ENCODE results near the gene DTYMK.
"Not testable (repeated sequence)": the region's sequence is repeated elsewhere in the genome, so short reads cannot be mapped to it uniquely, and the experiment has no call there.

Gene DTYMK

DNA sequence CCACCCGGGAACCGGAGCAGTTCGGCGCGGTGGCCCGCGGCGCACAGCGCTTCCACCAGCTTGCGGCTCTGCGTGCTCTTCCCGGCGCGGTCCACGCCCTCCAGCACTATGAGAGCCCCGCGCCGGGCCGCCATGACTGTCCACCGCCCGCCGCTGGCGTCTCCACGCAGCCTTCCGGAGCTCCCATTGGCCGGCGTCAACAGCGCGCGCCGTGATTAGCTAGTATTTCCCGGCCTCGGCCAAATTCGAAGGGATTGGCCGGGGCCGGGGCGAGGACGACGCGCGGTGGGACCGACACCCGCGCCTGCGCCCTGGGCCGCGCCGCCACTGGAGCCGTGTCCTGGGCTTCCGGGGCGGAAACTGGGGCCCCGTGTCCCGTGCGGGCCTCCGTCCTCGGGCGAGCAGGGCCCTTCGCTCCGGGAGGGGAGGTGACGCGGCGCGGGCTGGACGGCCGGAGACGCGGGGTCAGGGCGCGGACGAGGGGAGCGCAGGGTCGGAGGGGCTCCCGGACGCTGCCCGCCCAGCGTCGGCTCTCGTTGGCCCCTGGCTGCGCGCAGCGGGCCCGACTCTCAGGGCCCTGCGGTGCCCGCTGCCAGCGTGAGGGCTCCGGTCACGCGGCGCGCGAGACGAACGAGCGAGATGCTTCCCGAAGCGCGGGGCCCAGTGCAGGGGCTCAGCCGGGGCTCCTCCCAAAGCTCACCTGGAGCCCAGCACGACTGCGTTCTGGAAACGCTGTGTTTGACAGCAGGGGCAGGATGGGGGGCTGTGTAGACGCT lies at the start of gene DTYMK:
DTYMK (minus strand) TSS at position 166 of the 776 bp plus-strand sequence; CDS start at position 134, 32 bp downstream.
- H3K4me3 ChIP-seq (ENCODE audit: low read length in 2 of 2) = peak within 1 kb of the TSS; percentile 84 to 94
- peaks cover 17 to 19% of the 10 kb centered on the region in 2 donors for H3K4me1 ChIP-seq (ENCODE audit: control insufficient read depth in 2 of 2, insufficient read depth in 2 of 2, low read length in 2 of 2)
- H3K36me3 ChIP-seq (ENCODE audit: control insufficient read depth in 2 of 2, insufficient read depth in 2 of 2, low read length in 2 of 2) = peaks cover 8 to 12% of the 10 kb centered on the region in 2 donors
- no peaks in the 10 kb centered on the region for H3K27me3 ChIP-seq (ENCODE audit: control insufficient read depth in 2 of 2, insufficient read depth in 2 of 2, low read length in 2 of 2)
- H3K9ac ChIP-seq (ENCODE audit: low read depth in 1 of 2, low read length in 2 of 2) = peak within 1 kb of the TSS; percentile 91 to 95
- peak within 1 kb of the TSS; percentile 83 to 91 for H3K27ac ChIP-seq (ENCODE audit: low read depth in 2 of 2, low read length in 2 of 2)
- H3K9me3 ChIP-seq (ENCODE audit: control insufficient read depth in 2 of 2, low read length in 2 of 2) = no peaks in the 10 kb centered on the region

DNA sequence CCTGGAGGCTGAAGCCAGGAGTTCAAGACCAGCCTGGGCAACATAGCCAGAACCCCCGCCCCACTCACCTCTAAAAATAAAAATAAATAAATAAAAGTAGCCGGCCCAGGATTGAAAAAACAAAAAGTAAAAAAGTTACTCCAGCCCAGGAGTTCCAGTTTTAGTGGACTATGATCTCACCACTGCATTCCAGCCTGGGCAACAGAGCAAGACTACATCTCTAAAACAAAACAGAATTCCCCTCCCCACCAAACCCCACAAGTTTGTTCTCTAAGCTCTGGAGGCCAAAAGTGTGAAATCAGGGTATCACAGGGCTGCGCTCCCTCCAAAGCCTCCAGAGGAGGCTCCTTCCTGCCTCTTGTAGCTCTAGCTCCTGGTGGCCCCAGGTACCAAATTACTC lies 49.5 kb upstream of the DTYMK start:
- Histone ChIP-seq H3K4me1 (ENCODE audit: control insufficient read depth in 2 of 2, insufficient read depth in 2 of 2, low read length in 2 of 2) (peaks cover 9 to 10% of the 10 kb centered on the region in 2 donors), H3K36me3 (ENCODE audit: control insufficient read depth in 2 of 2, insufficient read depth in 2 of 2, low read length in 2 of 2) (peaks cover 0 to 5% of the 10 kb centered on the region in 2 donors), H3K4me3 (ENCODE audit: low read length in 2 of 2) (no peak overlapping the region), H3K9me3 (ENCODE audit: control insufficient read depth in 2 of 2, low read length in 2 of 2) (no peaks in the 10 kb centered on the region), H3K27me3 (ENCODE audit: control insufficient read depth in 2 of 2, insufficient read depth in 2 of 2, low read length in 2 of 2) (no peaks in the 10 kb centered on the region), H3K9ac (ENCODE audit: low read depth in 1 of 2, low read length in 2 of 2) (no peak overlapping the region), H3K27ac (ENCODE audit: low read depth in 2 of 2, low read length in 2 of 2) (no peak overlapping the region)

DNA sequence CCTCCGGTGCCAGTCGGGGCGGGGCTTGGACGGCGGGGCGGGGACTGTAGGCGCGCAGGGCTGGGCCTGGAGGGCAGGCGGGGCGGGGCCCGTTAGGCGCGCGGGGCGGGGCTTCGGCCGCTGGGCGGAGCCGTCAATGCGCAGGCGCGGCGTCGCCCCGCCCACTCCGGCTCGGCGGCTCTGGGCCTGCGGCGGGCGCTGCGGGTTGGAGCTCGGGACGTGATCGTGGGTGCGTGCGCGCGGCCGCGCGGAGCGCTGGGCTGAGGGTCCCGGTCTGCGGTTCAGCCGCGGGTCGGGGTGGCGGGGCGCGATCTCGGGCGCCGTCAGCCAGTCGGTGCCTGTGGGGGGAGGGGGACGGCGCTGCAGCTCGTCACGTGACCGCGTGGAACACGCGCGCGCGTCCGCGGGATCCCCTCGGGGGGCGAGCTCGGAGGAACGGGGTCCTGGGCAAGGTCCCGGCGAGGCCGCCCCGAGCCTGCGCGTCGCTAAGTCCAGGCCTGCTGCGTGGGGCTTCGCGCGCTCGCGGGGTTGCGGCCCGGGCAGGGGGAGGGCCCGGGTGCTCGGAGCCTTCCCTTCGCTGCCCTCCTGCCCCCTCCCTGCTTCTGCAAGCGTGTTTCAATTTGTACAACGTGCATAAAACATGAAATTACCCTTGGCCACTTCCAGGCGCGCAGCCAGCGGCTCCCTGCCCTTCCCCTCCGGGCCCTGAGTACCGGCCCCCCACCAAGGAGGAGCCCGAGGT lies 48.0 kb upstream of the DTYMK start, which contains the start of gene D2HGDH:
D2HGDH (plus strand) TSS at position 164 of the 742 bp plus-strand sequence. CDS start 595 bp downstream, outside the sequence.
- H3K27ac ChIP-seq (ENCODE audit: low read depth in 2 of 2, low read length in 2 of 2) = peak within 1 kb of the TSS; percentile 91 to 94
- peaks cover 9 to 10% of the 10 kb centered on the region in 2 donors for H3K4me1 ChIP-seq (ENCODE audit: control insufficient read depth in 2 of 2, insufficient read depth in 2 of 2, low read length in 2 of 2)
- H3K27me3 ChIP-seq (ENCODE audit: control insufficient read depth in 2 of 2, insufficient read depth in 2 of 2, low read length in 2 of 2) = no peaks in the 10 kb centered on the region

DNA sequence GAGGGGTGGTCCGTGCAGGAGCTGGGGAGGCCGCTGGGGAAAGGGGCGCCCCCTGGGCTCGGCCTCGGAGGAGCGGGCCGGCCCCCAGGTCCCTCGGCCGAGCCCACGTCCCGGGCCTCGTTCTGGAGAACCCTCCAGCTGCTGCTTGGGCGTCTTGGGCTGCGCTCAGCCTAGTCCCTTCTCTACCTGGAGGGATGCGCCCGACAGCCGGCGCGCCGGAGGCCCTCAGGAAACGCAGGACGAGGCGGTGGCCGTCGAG lies 47.5 kb upstream of the DTYMK start:
- Histone ChIP-seq H3K9ac (ENCODE audit: low read depth in 1 of 2, low read length in 2 of 2) (peak overlapping the region in 1 of 2 donors; percentile 63), H3K4me3 (ENCODE audit: low read length in 2 of 2) (peak overlapping the region; percentile 56 to 99), H3K27ac (ENCODE audit: low read depth in 2 of 2, low read length in 2 of 2) (peak overlapping the region in 1 of 2 donors; percentile 38)

More for the DNA sequence above, 48.0 kb upstream of the DTYMK start, which contains the start of gene D2HGDH:
- H3K4me3 ChIP-seq (ENCODE audit: low read length in 2 of 2) = peak within 1 kb of the TSS; percentile 85 to 99
- H3K9me3 ChIP-seq (ENCODE audit: control insufficient read depth in 2 of 2, low read length in 2 of 2) = no peaks in the 10 kb centered on the region
- H3K9ac ChIP-seq (ENCODE audit: low read depth in 1 of 2, low read length in 2 of 2) = peak within 1 kb of the TSS; percentile 72 to 81
- H3K36me3 ChIP-seq (ENCODE audit: control insufficient read depth in 2 of 2, insufficient read depth in 2 of 2, low read length in 2 of 2) = peaks cover 0 to 5% of the 10 kb centered on the region in 2 donors

DNA sequence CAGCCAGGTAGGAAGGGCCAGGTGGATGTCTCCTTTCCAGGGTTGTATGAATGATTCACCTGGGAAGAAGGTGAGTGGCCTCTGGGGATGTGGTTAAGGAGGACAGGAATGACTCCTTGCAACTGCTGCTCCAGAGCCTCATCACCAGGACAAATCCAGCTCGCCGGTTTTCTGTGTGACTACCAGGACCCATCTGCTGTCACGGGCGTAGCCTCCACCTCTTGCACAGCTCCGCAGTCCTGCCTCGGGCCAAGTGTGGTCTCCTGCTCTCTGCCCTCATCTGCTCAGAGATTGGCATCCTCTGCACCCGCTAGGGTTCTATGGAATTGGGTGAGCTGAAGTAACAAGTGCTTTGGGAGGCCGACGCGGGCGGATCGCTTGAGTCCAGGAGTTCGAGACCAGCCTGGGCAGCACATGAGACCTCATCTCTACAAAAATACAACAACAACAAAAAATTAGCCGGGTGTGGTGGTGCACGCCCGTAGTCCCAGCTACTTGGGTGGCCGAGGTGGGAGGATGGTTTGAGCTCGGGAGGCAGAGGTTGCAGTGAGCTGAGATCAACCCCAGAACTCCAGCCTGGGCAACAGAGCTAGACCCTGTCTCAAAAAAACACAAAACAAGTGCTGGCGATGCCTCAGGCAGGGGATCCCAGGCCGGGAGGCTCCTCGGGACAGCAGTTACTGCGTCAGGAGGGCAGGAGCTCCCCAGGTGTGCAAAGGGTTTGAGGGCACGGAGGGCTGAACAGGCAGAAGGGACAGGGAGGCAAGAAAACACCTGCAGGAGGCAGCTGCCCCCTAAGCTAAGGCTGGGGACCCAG lies 47.0 kb upstream of the DTYMK start:
- no peaks in the 10 kb centered on the region for H3K9me3 ChIP-seq (ENCODE audit: control insufficient read depth in 2 of 2, low read length in 2 of 2)
- no peaks in the 10 kb centered on the region for H3K27me3 ChIP-seq (ENCODE audit: control insufficient read depth in 2 of 2, insufficient read depth in 2 of 2, low read length in 2 of 2)
- peak overlapping the region; percentile 56 to 99 for H3K4me3 ChIP-seq (ENCODE audit: low read length in 2 of 2)
- H3K27ac ChIP-seq (ENCODE audit: low read depth in 2 of 2, low read length in 2 of 2) = peak overlapping the region in 1 of 2 donors; percentile 38
- H3K4me1 ChIP-seq (ENCODE audit: control insufficient read depth in 2 of 2, insufficient read depth in 2 of 2, low read length in 2 of 2) = peaks cover 9 to 10% of the 10 kb centered on the region in 2 donors
- H3K9ac ChIP-seq (ENCODE audit: low read depth in 1 of 2, low read length in 2 of 2) = peak overlapping the region in 1 of 2 donors; percentile 63
- peaks cover 0 to 5% of the 10 kb centered on the region in 2 donors for H3K36me3 ChIP-seq (ENCODE audit: control insufficient read depth in 2 of 2, insufficient read depth in 2 of 2, low read length in 2 of 2)

More for the DNA sequence above, 47.5 kb upstream of the DTYMK start:
- no peaks in the 10 kb centered on the region for H3K9me3 ChIP-seq (ENCODE audit: control insufficient read depth in 2 of 2, low read length in 2 of 2)
- H3K27me3 ChIP-seq (ENCODE audit: control insufficient read depth in 2 of 2, insufficient read depth in 2 of 2, low read length in 2 of 2) = no peaks in the 10 kb centered on the region
- peaks cover 9 to 10% of the 10 kb centered on the region in 2 donors for H3K4me1 ChIP-seq (ENCODE audit: control insufficient read depth in 2 of 2, insufficient read depth in 2 of 2, low read length in 2 of 2)
- H3K36me3 ChIP-seq (ENCODE audit: control insufficient read depth in 2 of 2, insufficient read depth in 2 of 2, low read length in 2 of 2) = peaks cover 0 to 5% of the 10 kb centered on the region in 2 donors

DNA sequence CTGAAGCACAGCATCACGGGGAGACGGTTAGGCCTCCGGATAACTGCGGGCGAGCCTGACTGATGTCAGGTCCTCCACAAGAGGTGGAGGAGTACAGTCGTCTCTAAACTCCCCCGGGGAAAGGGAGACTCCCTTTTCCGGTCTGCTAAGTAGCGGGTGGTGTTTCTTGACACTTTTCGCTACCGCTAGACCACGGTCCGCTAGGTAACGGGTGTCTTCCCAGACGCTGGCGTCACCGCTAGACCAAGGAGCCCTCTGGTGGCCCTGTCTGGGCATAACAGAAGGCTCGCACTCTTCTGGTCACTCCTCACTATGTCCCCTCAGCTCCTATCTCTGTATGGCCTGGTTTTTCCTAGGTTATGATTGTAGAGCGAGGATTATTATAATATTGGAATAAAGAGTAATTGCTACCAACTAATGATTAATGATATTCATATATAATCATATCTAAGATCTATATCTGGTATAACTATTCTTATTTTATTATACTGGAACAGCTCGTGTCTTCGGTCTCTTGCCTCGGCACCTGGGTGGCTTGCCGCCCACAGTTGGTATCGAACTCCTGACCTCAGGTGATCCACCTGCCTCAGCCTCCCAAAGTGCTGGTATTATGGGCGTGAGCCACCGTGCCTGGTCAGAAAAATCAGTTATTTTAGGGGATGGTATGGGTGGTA lies 46.0 kb upstream of the DTYMK start:
- H3K27me3 ChIP-seq (ENCODE audit: control insufficient read depth in 2 of 2, insufficient read depth in 2 of 2, low read length in 2 of 2); H3K27ac ChIP-seq (ENCODE audit: low read depth in 2 of 2, low read length in 2 of 2); H3K9ac ChIP-seq (ENCODE audit: low read depth in 1 of 2, low read length in 2 of 2); H3K9me3 ChIP-seq (ENCODE audit: control insufficient read depth in 2 of 2, low read length in 2 of 2); H3K36me3 ChIP-seq (ENCODE audit: control insufficient read depth in 2 of 2, insufficient read depth in 2 of 2, low read length in 2 of 2); H3K4me1 ChIP-seq (ENCODE audit: control insufficient read depth in 2 of 2, insufficient read depth in 2 of 2, low read length in 2 of 2): not testable (repeated sequence)
- H3K4me3 ChIP-seq (ENCODE audit: low read length in 2 of 2) = peak overlapping the region in 1 of 2 donors; percentile 10

GRCh38 chr2:241730671-241731293 lies 44.2 kb upstream of the DTYMK start:
- Histone ChIP-seq H3K27me3 (ENCODE audit: control insufficient read depth in 2 of 2, insufficient read depth in 2 of 2, low read length in 2 of 2) (no peaks in the 10 kb centered on the region), H3K4me1 (ENCODE audit: control insufficient read depth in 2 of 2, insufficient read depth in 2 of 2, low read length in 2 of 2) (peaks cover 9 to 10% of the 10 kb centered on the region in 2 donors), H3K36me3 (ENCODE audit: control insufficient read depth in 2 of 2, insufficient read depth in 2 of 2, low read length in 2 of 2) (peaks cover 0 to 4% of the 10 kb centered on the region in 2 donors), H3K9ac (ENCODE audit: low read depth in 1 of 2, low read length in 2 of 2) (no peak overlapping the region), H3K9me3 (ENCODE audit: control insufficient read depth in 2 of 2, low read length in 2 of 2) (no peaks in the 10 kb centered on the region), H3K27ac (ENCODE audit: low read depth in 2 of 2, low read length in 2 of 2) (no peak overlapping the region), H3K4me3 (ENCODE audit: low read length in 2 of 2) (no peak overlapping the region)

GRCh38 chr2:241729868-241730267 lies 43.3 kb upstream of the DTYMK start:
- H3K9me3 ChIP-seq (ENCODE audit: control insufficient read depth in 2 of 2, low read length in 2 of 2) = no peaks in the 10 kb centered on the region
- peaks cover 0 to 5% of the 10 kb centered on the region in 2 donors for H3K36me3 ChIP-seq (ENCODE audit: control insufficient read depth in 2 of 2, insufficient read depth in 2 of 2, low read length in 2 of 2)
- H3K4me1 ChIP-seq (ENCODE audit: control insufficient read depth in 2 of 2, insufficient read depth in 2 of 2, low read length in 2 of 2) = peaks cover 6 to 10% of the 10 kb centered on the region in 2 donors
- no peaks in the 10 kb centered on the region for H3K27me3 ChIP-seq (ENCODE audit: control insufficient read depth in 2 of 2, insufficient read depth in 2 of 2, low read length in 2 of 2)
- no peak overlapping the region for H3K9ac ChIP-seq (ENCODE audit: low read depth in 1 of 2, low read length in 2 of 2)
- no peak overlapping the region for H3K4me3 ChIP-seq (ENCODE audit: low read length in 2 of 2)
- H3K27ac ChIP-seq (ENCODE audit: low read depth in 2 of 2, low read length in 2 of 2) = no peak overlapping the region

DNA sequence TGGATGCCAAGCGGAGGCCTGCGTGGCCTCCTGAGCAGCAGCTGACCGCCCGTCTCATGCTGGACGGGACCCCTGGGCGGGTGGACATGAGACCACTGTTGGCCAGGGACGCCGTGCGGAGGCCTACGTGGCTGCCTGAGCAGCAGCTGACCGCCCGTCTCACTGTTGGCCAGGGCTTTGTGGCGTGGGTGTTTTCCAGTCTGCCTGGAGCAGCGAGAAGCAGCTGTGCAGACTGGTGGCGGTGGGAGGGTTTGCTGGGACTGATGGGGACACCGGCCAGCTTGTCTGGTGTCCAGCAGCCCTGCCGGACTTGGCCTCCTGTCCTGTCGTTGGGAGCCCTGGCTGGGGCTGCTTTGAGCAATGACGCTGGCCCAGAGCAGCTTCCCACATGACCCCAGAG lies 42.0 kb upstream of the DTYMK start:
- H3K9me3 ChIP-seq (ENCODE audit: control insufficient read depth in 2 of 2, low read length in 2 of 2) = no peaks in the 10 kb centered on the region
- H3K4me1 ChIP-seq (ENCODE audit: control insufficient read depth in 2 of 2, insufficient read depth in 2 of 2, low read length in 2 of 2) = peaks cover under 1 to 5% of the 10 kb centered on the region in 2 donors
- peaks cover 2 to 14% of the 10 kb centered on the region in 2 donors for H3K36me3 ChIP-seq (ENCODE audit: control insufficient read depth in 2 of 2, insufficient read depth in 2 of 2, low read length in 2 of 2)
- no peak overlapping the region for H3K9ac ChIP-seq (ENCODE audit: low read depth in 1 of 2, low read length in 2 of 2)
- no peak overlapping the region for H3K4me3 ChIP-seq (ENCODE audit: low read length in 2 of 2)
- H3K27ac ChIP-seq (ENCODE audit: low read depth in 2 of 2, low read length in 2 of 2) = no peak overlapping the region
- H3K27me3 ChIP-seq (ENCODE audit: control insufficient read depth in 2 of 2, insufficient read depth in 2 of 2, low read length in 2 of 2) = no peaks in the 10 kb centered on the region
